Forelimb muscle (tissue), 1 donor: ENCODE data around the gene BEGAIN. TPM values are rescaled to one million over a fixed set of nuclear protein-coding genes. Genes with fewer than 3 reads are reported as not detected.
"Not testable (repeated sequence)": the region's sequence is repeated elsewhere in the genome, so short reads cannot be mapped to it uniquely, and the experiment has no call there.

ENCODE experiments used
- DNase-seq: peaks from one replicate; pipeline ENCODE4 v3.0.0-alpha.2; 2013; ENCODE audit warnings: low read depth
- polyA plus RNA-seq: library from polyadenylated mRNA; unstranded; fragments of 120-200 nt; gene quantifications from one replicate; pipeline ENCODE4 v1.2.1, GENCODE V29; 2013; ENCODE audit not compliant: insufficient read length

The BEGAIN gene
- polyA plus RNA-seq, 1 donor: 4.5 TPM

GRCh38 chr14:100524233-100524932 is 62.8 kb downstream of the BEGAIN start:
- DNase-seq: no peak

GRCh38 chr14:100523843-100524169 is 63.4 kb downstream of the BEGAIN start:
- DNase-seq: no peak

GRCh38 chr14:100523131-100523842 is 63.9 kb downstream of the BEGAIN start:
- DNase-seq: no peak

- no peak for DNase-seq
These were observed 64.6 kb downstream of the BEGAIN start for GRCh38 chr14:100522616-100523099.

GRCh38 chr14:100506053-100506452 is 81.2 kb downstream of the BEGAIN start:
- DNase-seq: not testable (repeated sequence)

GRCh38 chr14:100504372-100505078 is 82.7 kb downstream of the BEGAIN start:
- DNase-seq: no peak

GRCh38 chr14:100503251-100503650 is 84.0 kb downstream of the BEGAIN start:
- DNase-seq: no peak

- no peak for DNase-seq
These were observed 84.5 kb downstream of the BEGAIN start for GRCh38 chr14:100502622-100503220.

- no peak for DNase-seq
These were observed 87.1 kb downstream of the BEGAIN start for GRCh38 chr14:100500128-100500527.

- DNase-seq: no peak
These were observed 89.1 kb downstream of the BEGAIN start for GRCh38 chr14:100498068-100498467.

GRCh38 chr14:100495917-100496316 is 91.3 kb downstream of the BEGAIN start:
- no peak for DNase-seq

GRCh38 chr14:100494645-100495044 is 92.6 kb downstream of the BEGAIN start:
- DNase-seq: no peak

GRCh38 chr14:100490252-100490651 is 97.0 kb downstream of the BEGAIN start:
- no peak for DNase-seq

GRCh38 chr14:100488057-100488456 is 99.2 kb downstream of the BEGAIN start:
- no peak for DNase-seq

- no peak for DNase-seq
These were observed 99.9 kb downstream of the BEGAIN start for GRCh38 chr14:100487304-100487703.

Other genes with a start within 250 kb of the BEGAIN start
- 5.8 TPM for gene WDR25, start 210.9 kb downstream of the BEGAIN start, polyA plus RNA-seq
- 2,378 TPM for gene DLK1, start 139.5 kb upstream of the BEGAIN start, polyA plus RNA-seq
- gene MEG3, start 238.7 kb upstream of the BEGAIN start, polyA plus RNA-seq: 6,363 TPM